Measurements from ENCODE around the gene REL. TPM values are rescaled to one million over a fixed set of nuclear protein-coding genes. Genes with fewer than 3 reads are reported as not detected.

The REL gene
- total and polyA plus RNA-seq, 9 of the 15 experiments (the other 6 are each of a cell fraction or from before 2014, with no cell fraction given): 0.63 to 8.6 (median 6.3) TPM

DNA sequence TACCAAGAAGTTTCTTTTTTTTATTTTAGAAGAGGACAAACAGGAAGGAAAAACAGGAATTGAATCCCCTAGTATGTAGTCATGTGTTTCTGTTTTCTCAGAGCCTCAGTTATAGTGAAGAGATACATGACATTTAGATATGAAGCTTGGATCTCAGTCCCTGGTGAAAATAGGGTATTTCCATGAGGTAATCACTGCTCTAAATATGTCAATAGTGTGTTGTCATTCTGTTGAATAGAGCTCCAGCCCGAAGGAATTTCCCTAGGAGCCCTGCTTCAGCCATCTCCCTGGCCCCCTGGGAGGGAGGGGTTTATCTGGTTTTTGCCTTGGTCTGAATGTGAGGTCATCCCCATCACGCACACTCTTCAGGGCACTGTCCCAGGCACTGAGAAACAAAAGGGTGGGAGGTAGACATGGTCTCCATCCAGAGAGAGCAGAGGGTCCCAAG lies 47.1 kb upstream of the REL start:
- Histone ChIP-seq H3K27ac (ENCODE audit: extremely low read depth, low read depth, low read length) (no peak overlapping the region), H3K4me2 (ENCODE audit: insufficient read depth, low read length) (no peak overlapping the region), H3K27me3 (ENCODE audit: control insufficient read depth in 2 of 2, insufficient read depth in 2 of 2, low read length in 2 of 2) (peaks cover 7 to 33% of the 10 kb centered on the region in 2 experiments; a peak in 4 of 5 replicates), H3K4me3 (no peak overlapping the region), H3K9me3 (replicated peaks; ENCODE audit: control insufficient read depth, insufficient read depth, low read depth, low read length) (no peaks in the 10 kb centered on the region), H3K9ac (ENCODE audit: insufficient read depth in 1 of 2, low read depth in 2 of 2, low read length in 2 of 2) (no peak overlapping the region), H3K36me3 (ENCODE audit: control insufficient read depth, insufficient read depth, low read length) (no peaks in the 10 kb centered on the region), H3K4me1 (replicated peaks in 1 of 2; ENCODE audit: control insufficient read depth in 2 of 2, insufficient read depth in 2 of 2, low read length in 2 of 2) (no peaks in the 10 kb centered on the region), H3K9me1 (ENCODE audit: control insufficient read depth, insufficient read depth, low read length) (no peaks in the 10 kb centered on the region), H4K20me1 (replicated peaks; ENCODE audit: control insufficient read depth, insufficient read depth, low read length) (no peaks in the 10 kb centered on the region), H2AFZ (ENCODE audit: low read depth, low read length) (peak overlapping the region; percentile 34; the same call in 1 of the 2 replicates), H3K79me2 (ENCODE audit: control insufficient read depth, insufficient read depth, low read length) (no peaks in the 10 kb centered on the region)
- BruUV-seq (replicated peaks): no TSS peak
- intact Hi-C loops (cut with micrococcal nuclease): no loop called here
- ChIA-PET CTCF (ENCODE audit: low intra/inter-chr PET ratio) (interaction anchor here (0.6 kb wide), 1 partner anchor 494 kb away, joined by 3 read pairs; no protein-coding TSS in a partner anchor), POLR2A (interaction anchor here (0.6 kb wide), 1 partner anchor 48 kb away, joined by 3 read pairs; no protein-coding TSS in a partner anchor)
- TF ChIP-seq CSDE1 (IDR thresholded peaks at IDR 0.05) (no peak), ZNF408 (CRISPR knock-in tag; IDR thresholded peaks at IDR 0.05; ENCODE audit: low read depth) (no peak)
- ATAC-seq: no peak
- in situ Hi-C loops (cut with MboI): no loop called here
- 0% methylated on average over 2 of the region's 2 CpGs for WGBS (ENCODE audit: insufficient coverage, low coverage, missing lambda C conversion rate)
- no peak for FAIRE-seq
- DNase-seq (ENCODE audit: extremely low read depth in 1 of 4, low spot score in 3 of 4): no peak

DNA sequence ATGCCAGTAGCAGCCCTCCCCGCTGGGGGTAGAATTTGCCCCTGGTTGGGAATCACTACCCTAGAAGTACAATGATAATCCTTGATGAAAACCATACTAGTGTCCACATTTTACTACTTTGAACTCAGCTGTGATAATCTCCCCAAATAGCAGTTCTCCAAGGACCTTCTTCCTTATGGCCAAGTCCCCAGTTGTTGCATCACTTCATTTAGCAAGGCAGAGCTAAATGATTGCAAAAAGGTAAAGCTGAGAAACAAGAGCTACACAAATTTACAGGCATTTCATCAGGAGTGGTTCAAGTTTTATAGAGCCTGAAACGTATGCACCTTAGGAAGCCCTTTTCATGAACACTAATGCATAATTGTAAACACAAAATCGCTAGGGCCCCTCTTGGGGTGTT lies 44.9 kb upstream of the REL start:
- H4K20me1 ChIP-seq (replicated peaks; ENCODE audit: control insufficient read depth, insufficient read depth, low read length): no peaks in the 10 kb centered on the region
- intact Hi-C loops (cut with micrococcal nuclease): no loop called here
- no peaks in the 10 kb centered on the region for H3K36me3 ChIP-seq (ENCODE audit: control insufficient read depth, insufficient read depth, low read length)
- no peak for DNase-seq (ENCODE audit: extremely low read depth in 1 of 4, low spot score in 3 of 4)
- FAIRE-seq: no peak
- WGBS (ENCODE audit: insufficient coverage, low coverage, missing lambda C conversion rate): 2% methylated on average over 3 of the region's 3 CpGs
- ChIA-PET CTCF (ENCODE audit: low intra/inter-chr PET ratio) (no interaction called here), POLR2A (interaction anchor here (0.9 to 1.1 kb wide), 3 partner anchors 8 to 45 kb away, joined by 3 to 4 read pairs (median 3); partner anchors contain the start of gene REL)
- H3K9ac ChIP-seq (ENCODE audit: insufficient read depth in 1 of 2, low read depth in 2 of 2, low read length in 2 of 2): no peak overlapping the region
- peaks cover 6 to 25% of the 10 kb centered on the region in 2 experiments; a peak in 4 of 5 replicates for H3K27me3 ChIP-seq (ENCODE audit: control insufficient read depth in 2 of 2, insufficient read depth in 2 of 2, low read length in 2 of 2)
- H3K9me1 ChIP-seq (ENCODE audit: control insufficient read depth, insufficient read depth, low read length): no peaks in the 10 kb centered on the region
- no peaks in the 10 kb centered on the region for H3K4me1 ChIP-seq (replicated peaks in 1 of 2; ENCODE audit: control insufficient read depth in 2 of 2, insufficient read depth in 2 of 2, low read length in 2 of 2)
- no peak for ATAC-seq
- H2AFZ ChIP-seq (ENCODE audit: low read depth, low read length): no peak overlapping the region
- in situ Hi-C loops (cut with MboI): no loop called here
- H3K27ac ChIP-seq (ENCODE audit: extremely low read depth, low read depth, low read length): no peak overlapping the region
- BruUV-seq (replicated peaks): no TSS peak
- H3K4me3 ChIP-seq: no peak overlapping the region
- no peaks in the 10 kb centered on the region for H3K79me2 ChIP-seq (ENCODE audit: control insufficient read depth, insufficient read depth, low read length)
- no peak overlapping the region for H3K4me2 ChIP-seq (ENCODE audit: insufficient read depth, low read length)
- H3K9me3 ChIP-seq (replicated peaks; ENCODE audit: control insufficient read depth, insufficient read depth, low read depth, low read length): no peaks in the 10 kb centered on the region
- TF ChIP-seq, protein P1, sequence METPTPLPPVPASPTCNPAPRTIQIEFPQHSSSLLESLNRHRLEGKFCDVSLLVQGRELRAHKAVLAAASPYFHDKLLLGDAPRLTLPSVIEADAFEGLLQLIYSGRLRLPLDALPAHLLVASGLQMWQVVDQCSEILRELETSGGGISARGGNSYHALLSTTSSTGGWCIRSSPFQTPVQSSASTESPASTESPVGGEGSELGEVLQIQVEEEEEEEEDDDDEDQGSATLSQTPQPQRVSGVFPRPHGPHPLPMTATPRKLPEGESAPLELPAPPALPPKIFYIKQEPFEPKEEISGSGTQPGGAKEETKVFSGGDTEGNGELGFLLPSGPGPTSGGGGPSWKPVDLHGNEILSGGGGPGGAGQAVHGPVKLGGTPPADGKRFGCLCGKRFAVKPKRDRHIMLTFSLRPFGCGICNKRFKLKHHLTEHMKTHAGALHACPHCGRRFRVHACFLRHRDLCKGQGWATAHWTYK (CRISPR knock-in tag; IDR thresholded peaks at IDR 0.05): no peak
- no peak for TF ChIP-seq ZBTB7A (IDR thresholded peaks at IDR 0.05; ENCODE audit: borderline replicate concordance, control insufficient read depth, low read depth, low read length)
- peak; percentile 61 for TF ChIP-seq CEBPB (tag; IDR thresholded peaks at IDR 0.05)
- TF ChIP-seq PHTF2 (CRISPR knock-in tag; IDR thresholded peaks at IDR 0.05): no peak
- TF ChIP-seq GABPB2 (CRISPR knock-in tag; conservative IDR thresholded peaks at IDR 0.05): no peak
- no peak for TF ChIP-seq ZC3H4 (CRISPR knock-in tag; IDR thresholded peaks at IDR 0.05; ENCODE audit: borderline replicate concordance)
- TF ChIP-seq SLC30A9 (CRISPR knock-in tag; IDR thresholded peaks at IDR 0.05): no peak
- TF ChIP-seq DACH1 (IDR thresholded peaks at IDR 0.05; ENCODE audit: partially characterized antibody): no peak
- TF ChIP-seq PHB (CRISPR knock-in tag; IDR thresholded peaks at IDR 0.05): no peak
- TF ChIP-seq KDM2B (CRISPR knock-in tag; IDR thresholded peaks at IDR 0.05): no peak
- no peak for TF ChIP-seq MAZ (CRISPR knock-in tag; conservative IDR thresholded peaks at IDR 0.05 in 1 of 2, IDR thresholded peaks at IDR 0.05 in 1 of 2)
- 0 out of 2 replicates have a peak, but pooled peaks have one; percentile 48 for TF ChIP-seq CEBPG (CRISPR knock-in tag; IDR thresholded peaks at IDR 0.05)
- TF ChIP-seq CEBPG (tag; conservative IDR thresholded peaks at IDR 0.05 in 1 of 2, IDR thresholded peaks at IDR 0.05 in 1 of 2): peak; percentile 58 to 72; a peak in 3 of 4 replicates
